ENCODE results near the gene SRD5A1. TPM values are rescaled to one million over a fixed set of nuclear protein-coding genes. Genes with fewer than 3 reads are reported as not detected.
A peak's percentile ranks its signal among the peaks of the same experiment; 100 is the strongest.

Gene SRD5A1
- total and polyA plus RNA-seq, 7 experiments from 2014 or later = 2.9 to 11.9 (median 6.3) TPM

GRCh38 chr5:6710551-6711318 is 77.5 kb downstream of the SRD5A1 start:
- Mint-ChIP-seq H3K9me3 (peaks cover 0 to 1% (median 0%) of the 10 kb centered on the region in 11 donors), H3K27me3 (peaks cover 0 to 4% (median 0%) of the 10 kb centered on the region in 5 donors), H3K4me1 (peaks cover 6 to 30% (median 13%) of the 10 kb centered on the region in 7 donors), H3K27ac (peak overlapping the region in 7 of 9 donors; percentile 9 to 81 (median 57)), H3K36me3 (peaks cover 0 to 3% (median 0%) of the 10 kb centered on the region in 5 donors), H3K4me3 (peak overlapping the region in 9 of 10 donors; percentile 7 to 91 (median 47))
- Histone ChIP-seq H3K27ac (ENCODE audit: low read depth, low read length) (no peak overlapping the region), H3K4me3 (ENCODE audit: low read length) (no peak overlapping the region), H3K36me3 (ENCODE audit: control insufficient read depth in 2 of 3, insufficient read depth in 3 of 3, low read length in 3 of 3) (no peaks in the 10 kb centered on the region), H3K9me3 (ENCODE audit: control insufficient read depth in 2 of 3, low read length in 3 of 3) (no peaks in the 10 kb centered on the region), H3K4me1 (ENCODE audit: control insufficient read depth in 2 of 2, insufficient read depth in 2 of 2, low read length in 2 of 2) (peaks cover 4 to 7% of the 10 kb centered on the region in 2 donors), H3K27me3 (ENCODE audit: control insufficient read depth in 2 of 2, insufficient read depth in 2 of 2, low read length in 2 of 2) (no peaks in the 10 kb centered on the region)
- ChIA-PET POLR2A (interaction anchor here (1.2 to 1.5 kb wide), 2 partner anchors 10 to 19 kb away, joined by 4 read pairs; no protein-coding TSS in a partner anchor), CTCF (no interaction called here)
- intact Hi-C loops (cut with micrococcal nuclease) = loop anchor here in 1 of 2 donors (5.0 to 10.0 kb wide), 2 partner anchors 117 to 1216 kb away; no protein-coding TSS in a partner anchor
- ATAC-seq (no peak), DNase-seq (no peak)

GRCh38 chr5:6711409-6712141 is 78.3 kb downstream of the SRD5A1 start:
- Histone ChIP-seq H3K27me3 (ENCODE audit: control insufficient read depth in 2 of 2, insufficient read depth in 2 of 2, low read length in 2 of 2) (no peaks in the 10 kb centered on the region), H3K4me1 (ENCODE audit: control insufficient read depth in 2 of 2, insufficient read depth in 2 of 2, low read length in 2 of 2) (peaks cover 10 to 13% of the 10 kb centered on the region in 2 donors), H3K4me3 (ENCODE audit: low read length) (peak overlapping the region; percentile 95), H3K36me3 (ENCODE audit: control insufficient read depth in 2 of 3, insufficient read depth in 3 of 3, low read length in 3 of 3) (no peaks in the 10 kb centered on the region), H3K9me3 (ENCODE audit: control insufficient read depth in 2 of 3, low read length in 3 of 3) (no peaks in the 10 kb centered on the region), H3K27ac (ENCODE audit: low read depth, low read length) (peak overlapping the region; percentile 95)
- H3K4me1 Mint-ChIP-seq = peaks cover 14 to 33% (median 22%) of the 10 kb centered on the region in 7 donors
- DNase-seq (no peak), ATAC-seq (no peak)
- peak overlapping the region; percentile 80 to 92 (median 89) for H3K4me3 Mint-ChIP-seq
- peaks cover 0 to 4% (median 0%) of the 10 kb centered on the region in 5 donors for H3K27me3 Mint-ChIP-seq
- intact Hi-C loops (cut with micrococcal nuclease) = loop anchor here (1.0 to 10.0 kb wide), 5 partner anchors 17 to 1217 kb away; partner anchors contain the start of genes FASTKD3 (in 1 of the 2) and MTRR (in 1 of the 2)
- H3K9me3 Mint-ChIP-seq = peaks cover 0 to 1% (median 0%) of the 10 kb centered on the region in 11 donors
- ChIA-PET CTCF (no interaction called here), POLR2A (interaction anchor here (1.0 to 1.5 kb wide), 3 partner anchors 11 to 28 kb away, joined by 3 to 5 read pairs (median 4); no protein-coding TSS in a partner anchor)
- peaks cover 0 to 3% (median 0%) of the 10 kb centered on the region in 5 donors for H3K36me3 Mint-ChIP-seq
- H3K27ac Mint-ChIP-seq = peak overlapping the region; percentile 61 to 94 (median 92)

- peaks cover 16 to 19% of the 10 kb centered on the region in 2 donors for H3K4me1 ChIP-seq (ENCODE audit: control insufficient read depth in 2 of 2, insufficient read depth in 2 of 2, low read length in 2 of 2)
- peak; percentile 2 for ATAC-seq
- peak overlapping the region; percentile 95 for H3K27ac ChIP-seq (ENCODE audit: low read depth, low read length)
- H3K4me3 Mint-ChIP-seq = peak overlapping the region; percentile 80 to 92 (median 89)
- ChIA-PET POLR2A (interaction anchor here (1.0 to 1.5 kb wide), 5 partner anchors 10 to 334 kb away, joined by 3 to 10 read pairs (median 5); partner anchors contain the start of genes MED10, NSUN2 and SRD5A1), CTCF (no interaction called here)
- no peaks in the 10 kb centered on the region for H3K27me3 ChIP-seq (ENCODE audit: control insufficient read depth in 2 of 2, insufficient read depth in 2 of 2, low read length in 2 of 2)
- peaks cover 20 to 38% (median 28%) of the 10 kb centered on the region in 7 donors for H3K4me1 Mint-ChIP-seq
- H3K9me3 Mint-ChIP-seq = peaks cover 0 to 1% (median 0%) of the 10 kb centered on the region in 11 donors
- H3K27me3 Mint-ChIP-seq = peaks cover 0 to 4% (median 0%) of the 10 kb centered on the region in 5 donors
- H3K36me3 ChIP-seq (ENCODE audit: control insufficient read depth in 2 of 3, insufficient read depth in 3 of 3, low read length in 3 of 3) = no peaks in the 10 kb centered on the region
- H3K36me3 Mint-ChIP-seq = peaks cover 0 to 3% (median 0%) of the 10 kb centered on the region in 5 donors
- H3K9me3 ChIP-seq (ENCODE audit: control insufficient read depth in 2 of 3, low read length in 3 of 3) = no peaks in the 10 kb centered on the region
- DNase-seq = peak in 8 of 9 donors; percentile 23 to 59 (median 34)
- H3K4me3 ChIP-seq (ENCODE audit: low read length) = peak overlapping the region; percentile 95
- intact Hi-C loops (cut with micrococcal nuclease) = loop anchor here (1.0 to 10.0 kb wide), 5 partner anchors 17 to 1217 kb away; partner anchors contain the start of genes FASTKD3 (in 1 of the 2) and MTRR (in 1 of the 2)
- H3K27ac Mint-ChIP-seq = peak overlapping the region; percentile 61 to 94 (median 92)
Measured at GRCh38 chr5:6712142-6712576, 78.9 kb downstream of the SRD5A1 start.

- peak overlapping the region; percentile 80 to 92 (median 89) for H3K4me3 Mint-ChIP-seq
- peak overlapping the region; percentile 77 to 94 (median 92) for H3K27ac Mint-ChIP-seq
Measured at GRCh38 chr5:6712577-6713273, 79.5 kb downstream of the SRD5A1 start.

GRCh38 chr5:6713274-6714225 is 80.3 kb downstream of the SRD5A1 start, which contains the start of gene TENT4A:
Gene TENT4A (plus strand): TSS chr5:6713432. CDS start chr5:6713984, 552 bp downstream.
- Mint-ChIP-seq H3K36me3 (peaks cover 0 to 8% (median 4%) of the 10 kb centered on the region in 5 donors), H3K4me3 (peak within 1 kb of the TSS; percentile 80 to 92 (median 90)), H3K4me1 (peaks cover 34 to 52% (median 41%) of the 10 kb centered on the region in 7 donors), H3K27ac (peak within 1 kb of the TSS; percentile 77 to 94 (median 92)), H3K27me3 (peaks cover 0 to 4% (median 0%) of the 10 kb centered on the region in 5 donors), H3K9me3 (peaks cover 0 to 1% (median 0%) of the 10 kb centered on the region in 11 donors)
- Histone ChIP-seq H3K27ac (ENCODE audit: low read depth, low read length) (peak within 1 kb of the TSS; percentile 95), H3K9me3 (ENCODE audit: control insufficient read depth in 2 of 3, low read length in 3 of 3) (no peaks in the 10 kb centered on the region), H3K4me3 (ENCODE audit: low read length) (peak within 1 kb of the TSS; percentile 95), H3K36me3 (ENCODE audit: control insufficient read depth in 2 of 3, insufficient read depth in 3 of 3, low read length in 3 of 3) (peaks cover 0 to 3% (median 0%) of the 10 kb centered on the region in 3 experiments), H3K4me1 (ENCODE audit: control insufficient read depth in 2 of 2, insufficient read depth in 2 of 2, low read length in 2 of 2) (peaks cover 25 to 33% of the 10 kb centered on the region in 2 donors), H3K27me3 (ENCODE audit: control insufficient read depth in 2 of 2, insufficient read depth in 2 of 2, low read length in 2 of 2) (no peaks in the 10 kb centered on the region)
- CTCF ChIA-PET = no interaction called here
- POLR2A ChIA-PET = interaction anchor here (0.7 to 1.3 kb wide), 6 partner anchors 9 to 1291 kb away, joined by 3 to 10 read pairs (median 4); partner anchors contain the start of genes ICE1, MED10, NSUN2 and SRD5A1
- DNase-seq (peak in 1 of 9 donors; percentile 21), ATAC-seq (peak; percentile 80)
- intact Hi-C loops (cut with micrococcal nuclease) = loop anchor here (1.0 to 10.0 kb wide), 11 partner anchors 15 to 1291 kb away; partner anchors contain the start of genes MED10 (in 2 of the 2), NSUN2 (in 2 of the 2), SRD5A1 (in 2 of the 2) and FASTKD3 (in 1 of the 2)

More at GRCh38 chr5:6712577-6713273, 79.5 kb downstream of the SRD5A1 start:
- Histone ChIP-seq H3K36me3 (ENCODE audit: control insufficient read depth in 2 of 3, insufficient read depth in 3 of 3, low read length in 3 of 3) (no peaks in the 10 kb centered on the region), H3K27me3 (ENCODE audit: control insufficient read depth in 2 of 2, insufficient read depth in 2 of 2, low read length in 2 of 2) (no peaks in the 10 kb centered on the region), H3K4me1 (ENCODE audit: control insufficient read depth in 2 of 2, insufficient read depth in 2 of 2, low read length in 2 of 2) (peaks cover 21 to 24% of the 10 kb centered on the region in 2 donors), H3K9me3 (ENCODE audit: control insufficient read depth in 2 of 3, low read length in 3 of 3) (no peaks in the 10 kb centered on the region), H3K27ac (ENCODE audit: low read depth, low read length) (peak overlapping the region; percentile 95), H3K4me3 (ENCODE audit: low read length) (peak overlapping the region; percentile 95)
- Mint-ChIP-seq H3K4me1 (peaks cover 26 to 44% (median 33%) of the 10 kb centered on the region in 7 donors), H3K27me3 (peaks cover 0 to 4% (median 0%) of the 10 kb centered on the region in 5 donors), H3K36me3 (peaks cover 0 to 3% (median 0%) of the 10 kb centered on the region in 5 donors), H3K9me3 (peaks cover 0 to 1% (median 0%) of the 10 kb centered on the region in 11 donors)
- ChIA-PET CTCF (no interaction called here), POLR2A (interaction anchor here (0.7 to 1.5 kb wide), 7 partner anchors 9 to 1290 kb away, joined by 3 to 10 read pairs (median 4); partner anchors contain the start of genes ICE1, MED10, NSUN2 and SRD5A1)
- peak; percentile 87 for ATAC-seq
- peak; percentile 94 to 99 (median 98) for DNase-seq
- intact Hi-C loops (cut with micrococcal nuclease) = loop anchor here (1.0 to 10.0 kb wide), 11 partner anchors 16 to 1290 kb away; partner anchors contain the start of genes FASTKD3 (in 2 of the 2), MED10 (in 2 of the 2), MTRR (in 2 of the 2) and NSUN2 (in 2 of the 2)
